Ovary (tissue), 10 donors: ENCODE data around the gene ELP5. TPM values are rescaled to one million over a fixed set of nuclear protein-coding genes. Genes with fewer than 3 reads are reported as not detected.

Experiments used
- DNase-seq, 5 donors: peaks; one replicate each; pipeline ENCODE4 v3.0.0-alpha.2; 2019 to 2020
- H3K27ac ChIP-seq, 2 donors: fragments of 200-600 bp; one replicate each; pipeline versions ENCODE4 v1.5.1 to v1.8.0; 2019 to 2022
- H3K27me3 ChIP-seq: fragments of 200-600 bp; one replicate; pipeline ENCODE4 v1.8.0; 2022
- H3K36me3 ChIP-seq: fragments of 200-600 bp; sonication (generic); one replicate; pipeline ENCODE4 v1.5.1; 2019
- H3K4me1 ChIP-seq: one replicate; pipeline ENCODE4 v1.8.1; 2013; ENCODE audit warnings: mild to moderate bottlenecking, moderate library complexity; ENCODE audit not compliant: insufficient read depth
- H3K4me3 ChIP-seq: fragments of 200-600 bp; sonication (generic); one replicate; pipeline ENCODE4 v1.5.1; 2017
- H3K9me3 ChIP-seq, 2 donors: fragments of 200-600 bp in 1 of 2; sonication (generic) in 1 of 2; one replicate each; pipeline versions ENCODE4 v1.5.1 to v1.8.1; 2013 to 2019; ENCODE audit warnings: mild to moderate bottlenecking in 1 of 2, moderate library complexity in 1 of 2
- EP300 ChIP-seq: sonication (generic); formaldehyde crosslinking; IDR thresholded peaks from one replicate; pipeline ENCODE4 v1.6.1; 2017; ENCODE audit warnings: antibody characterized with exemption
- POLR2A ChIP-seq: fragments of 450-650 bp; IDR thresholded peaks from one replicate; pipeline ENCODE4 v1.6.1; 2017; ENCODE audit warnings: antibody characterized with exemption, mild to moderate bottlenecking, moderate library complexity
- WGBS, 3 donors: extraction: QIAGEN DNeasy Blood & Tissue Kit in 1 of 3; methylation state at CpG; one replicate each; pipeline versions ENCODE4 v1.1.5 to v1.1.7; 2013 to 2017; 5-methylcytosine and 5-hydroxymethylcytosine counted together
- intact Hi-C, 4 donors: fragments of 100-400 bp; cut with DNase I; formaldehyde crosslinking; loops; one replicate each; pipeline versions ENCODE4 v1.11.0 to v1.15.1; 2022 to 2023
- long read RNA-seq, 3 donors: library from polyadenylated mRNA in 2 of 3; unstranded in 2 of 3; transcript quantifications; one replicate each; pipeline ENCODE4 v2.0.0 and lab custom pipeline, GENCODE V29; 2021 to 2026
- polyA plus RNA-seq, 2 donors: library from polyadenylated mRNA; stranded (reverse); fragments of 200-250 nt in 1 of 2; fragments of 350-450 nt in 1 of 2; fragmentation: Illumina TruSeq in 1 of 2; extraction: RNeasy Lipid Tissue Mini Kit (QIAGEN cat#74804) in 1 of 2; gene quantifications; one replicate each; pipeline ENCODE4 v1.2.3, GENCODE V29; 2013 to 2014
- total RNA-seq, 7 donors: library from RNA; depleted of rRNA in 2 of 7; stranded (reverse); fragments of >200 nt in 2 of 7; fragmentation: NEBNext Ultra II Directional in 3 of 7; extraction: Animal tissue kit (Norgen Biotek cat#: 25700) in 3 of 7; gene quantifications; one replicate each; pipeline versions ENCODE4 v1.1.0 to v1.2.4, GENCODE V29; 2016 to 2023
- TF ChIP-seq, protein P1 (sequence below), 3 donors: fragments of 450-650 bp in 2 of 3; fragments of 200-600 bp in 1 of 3; IDR thresholded peaks; one replicate each; pipeline versions ENCODE4 v1.5.1 to v1.8.0; 2016 to 2022; ENCODE audit warnings: antibody characterized with exemption in 3 of 3, mild to moderate bottlenecking in 1 of 3
- donor health status: DM: no; HTN: no; CAD: no; lungs with moderate emphysema.
- donor health status: DM: no; HTN: no; CAD: no.
- donor health status: Bipolar disorder and iron deficiency.
- donor health status: DM: yes; HTN: yes; CAD: no.
- donor health status: DM: no; HTN: no; CAD: no.
- donor health status: DM: yes; HTN: yes; CAD: no.

ELP5 gene, protein sequence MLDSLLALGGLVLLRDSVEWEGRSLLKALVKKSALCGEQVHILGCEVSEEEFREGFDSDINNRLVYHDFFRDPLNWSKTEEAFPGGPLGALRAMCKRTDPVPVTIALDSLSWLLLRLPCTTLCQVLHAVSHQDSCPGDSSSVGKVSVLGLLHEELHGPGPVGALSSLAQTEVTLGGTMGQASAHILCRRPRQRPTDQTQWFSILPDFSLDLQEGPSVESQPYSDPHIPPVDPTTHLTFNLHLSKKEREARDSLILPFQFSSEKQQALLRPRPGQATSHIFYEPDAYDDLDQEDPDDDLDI
- total RNA-seq (10 to 100 TPM; 18.7 to 55.7 (median 40.6) TPM), polyA plus RNA-seq (10 to 100 TPM; 35.1 to 56.0 TPM)
- long read RNA-seq, donor 1, transcript ELP5-214 (6 exons, 2,209 nt) = major isoform, 27 of 66 reads
- long read RNA-seq, donor 1, transcript ELP5-210 (4 exons, 687 nt) = minor isoform, 12 of 66 reads
- long read RNA-seq, donor 1, transcript ELP5-204 (8 exons, 1,423 nt) = minor isoform, 15 of 66 reads
- long read RNA-seq, donor 1, partial matches to known transcripts = 3 of 66 reads
- long read RNA-seq, donor 1, other reads (novel, unspliced or antisense) = 6 of 66 reads
- long read RNA-seq, donor 2, transcript ELP5-210 (4 exons, 687 nt) = minor isoform, 13 of 45 reads
- long read RNA-seq, donor 2, transcript ELP5-204 (8 exons, 1,423 nt) = major isoform, 16 of 45 reads
- long read RNA-seq, donor 2, transcript ELP5-212 (5 exons, 671 nt) = minor isoform, 6 of 45 reads
- long read RNA-seq, donor 2, partial matches to known transcripts = 0 of 45 reads
- long read RNA-seq, donor 2, other reads (novel, unspliced or antisense) = 0 of 45 reads
- long read RNA-seq, donor 3, transcript ELP5-204 (8 exons, 1,423 nt) = minor isoform, 9 of 41 reads
- long read RNA-seq, donor 3, transcript ELP5-210 (4 exons, 687 nt) = major isoform, 16 of 41 reads
- long read RNA-seq, donor 3, transcript ELP5-214 (6 exons, 2,209 nt) = minor isoform, 11 of 41 reads
- long read RNA-seq, donor 3, partial matches to known transcripts = 1 of 41 reads
- long read RNA-seq, donor 3, other reads (novel, unspliced or antisense) = 3 of 41 reads

DNA sequence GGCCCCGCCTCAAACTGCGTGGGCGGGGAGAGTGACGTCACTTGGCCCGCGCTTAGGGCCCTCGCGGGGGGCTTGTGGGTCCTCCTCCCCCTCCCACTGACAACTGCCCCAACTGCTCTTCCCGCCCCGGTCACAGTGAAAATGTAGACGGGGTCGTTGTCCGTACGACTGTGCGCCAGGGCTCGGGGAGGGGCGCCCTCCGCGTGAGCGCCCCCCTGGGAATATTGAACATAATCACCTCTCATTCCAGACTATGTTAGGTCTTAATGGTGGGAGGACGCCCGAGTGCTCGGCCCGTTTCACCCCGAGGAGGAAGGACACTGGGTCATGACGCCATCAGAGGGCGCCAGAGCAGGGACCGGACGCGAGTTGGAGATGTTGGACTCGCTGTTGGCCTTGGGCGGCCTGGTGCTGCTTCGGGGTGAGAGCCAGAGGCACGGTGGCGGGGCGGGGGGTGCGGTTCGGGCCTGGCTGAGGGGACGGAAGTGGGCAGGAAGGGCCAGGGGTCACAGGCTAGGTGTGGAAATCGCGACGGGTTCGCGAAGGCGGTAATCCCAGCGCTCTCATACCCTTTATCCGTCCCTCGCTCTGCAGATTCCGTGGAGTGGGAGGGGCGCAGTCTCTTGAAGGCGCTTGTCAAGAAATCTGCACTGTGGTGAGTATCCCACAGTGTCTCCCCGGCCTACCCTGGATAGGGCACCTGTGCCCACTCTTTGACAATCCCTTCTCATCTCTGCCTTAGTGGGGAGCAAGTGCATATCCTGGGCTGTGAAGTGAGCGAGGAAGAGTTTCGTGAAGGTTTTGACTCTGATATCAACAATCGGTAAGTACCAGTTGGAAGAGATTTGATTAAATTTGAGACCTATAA, at the start of gene ELP5:
Gene ELP5, plus strand, starts transcription at position 40 of the 868 bp plus-strand sequence. Its CDS starts 336 bp downstream, at position 376.
- Histone ChIP-seq H3K36me3 (no peaks in the 10 kb centered on the region), H3K9me3 (no peaks in the 10 kb centered on the region), H3K27ac (peak within 1 kb of the TSS; percentile 82 to 98), H3K4me1 (peaks cover 9% of the 10 kb centered on the region), H3K4me3 (peak within 1 kb of the TSS; percentile 96), H3K27me3 (no peaks in the 10 kb centered on the region)
- WGBS, 3 donors = 1% methylated on average over 54 to 55 of the region's 55 CpGs
- TF ChIP-seq POLR2A (peak; percentile 51), EP300 (no peak)
- TF ChIP-seq, protein P1, sequence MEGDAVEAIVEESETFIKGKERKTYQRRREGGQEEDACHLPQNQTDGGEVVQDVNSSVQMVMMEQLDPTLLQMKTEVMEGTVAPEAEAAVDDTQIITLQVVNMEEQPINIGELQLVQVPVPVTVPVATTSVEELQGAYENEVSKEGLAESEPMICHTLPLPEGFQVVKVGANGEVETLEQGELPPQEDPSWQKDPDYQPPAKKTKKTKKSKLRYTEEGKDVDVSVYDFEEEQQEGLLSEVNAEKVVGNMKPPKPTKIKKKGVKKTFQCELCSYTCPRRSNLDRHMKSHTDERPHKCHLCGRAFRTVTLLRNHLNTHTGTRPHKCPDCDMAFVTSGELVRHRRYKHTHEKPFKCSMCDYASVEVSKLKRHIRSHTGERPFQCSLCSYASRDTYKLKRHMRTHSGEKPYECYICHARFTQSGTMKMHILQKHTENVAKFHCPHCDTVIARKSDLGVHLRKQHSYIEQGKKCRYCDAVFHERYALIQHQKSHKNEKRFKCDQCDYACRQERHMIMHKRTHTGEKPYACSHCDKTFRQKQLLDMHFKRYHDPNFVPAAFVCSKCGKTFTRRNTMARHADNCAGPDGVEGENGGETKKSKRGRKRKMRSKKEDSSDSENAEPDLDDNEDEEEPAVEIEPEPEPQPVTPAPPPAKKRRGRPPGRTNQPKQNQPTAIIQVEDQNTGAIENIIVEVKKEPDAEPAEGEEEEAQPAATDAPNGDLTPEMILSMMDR (IDR thresholded peaks at IDR 0.05) = peak in 1 of 3 donors; percentile 55
- intact Hi-C loops = no loop called here
- peak; percentile 95 to 97 (median 96) for DNase-seq

DNA sequence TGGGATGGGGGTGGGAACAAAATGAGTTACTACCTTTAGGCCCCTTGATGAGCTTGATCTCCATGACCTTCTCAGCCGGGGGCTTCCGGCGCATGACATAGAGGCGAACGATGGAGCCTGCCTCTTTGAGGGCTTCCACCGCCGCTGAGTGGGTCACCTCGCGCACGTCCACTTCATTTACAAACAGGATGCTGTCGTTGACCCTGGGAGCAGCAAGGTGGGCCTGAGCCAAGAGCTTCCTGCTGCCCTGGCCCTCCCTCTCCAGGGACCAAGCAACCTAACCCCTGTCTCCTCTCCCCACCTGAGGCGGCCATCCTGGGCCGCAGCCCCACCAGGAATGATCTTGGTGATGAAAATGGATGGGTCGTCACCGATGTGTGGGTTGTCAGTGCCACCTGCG, 48.6 kb upstream of the ELP5 start:
- no peaks in the 10 kb centered on the region for H3K36me3 ChIP-seq
- H3K27me3 ChIP-seq = no peaks in the 10 kb centered on the region
- TF ChIP-seq, protein P1 (IDR thresholded peaks at IDR 0.05) = no peak
- TF ChIP-seq EP300 = no peak
- no peak for TF ChIP-seq POLR2A
- WGBS, 3 donors = 82 to 88% (median 85%) methylated on average over 15 to 16 of the region's 16 CpGs
- H3K4me3 ChIP-seq = no peak overlapping the region
- H3K9me3 ChIP-seq = no peaks in the 10 kb centered on the region
- no peak overlapping the region for H3K27ac ChIP-seq
- intact Hi-C loops = no loop called here
- peaks cover 10% of the 10 kb centered on the region for H3K4me1 ChIP-seq
- DNase-seq = peak in 3 of 5 donors; percentile 49 to 54 (median 52)

DNA sequence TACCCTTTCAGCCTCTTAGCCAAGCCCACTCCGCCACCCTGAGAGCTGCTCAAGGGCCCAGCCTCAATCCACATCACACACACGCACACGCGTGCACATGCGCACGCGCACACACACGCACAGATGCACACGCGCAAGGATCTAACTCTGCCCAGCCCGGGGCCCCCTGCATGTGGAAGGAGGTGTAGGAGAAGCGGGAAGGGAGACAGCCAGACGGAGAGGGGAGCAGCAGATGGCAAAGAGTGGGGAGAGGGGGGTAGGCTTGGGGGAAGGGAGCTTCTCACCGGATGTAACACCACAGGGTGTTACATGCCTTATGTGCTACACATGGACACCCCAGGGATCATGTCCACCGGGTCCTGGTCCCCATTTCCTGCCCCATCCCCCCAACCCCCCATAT, 47.7 kb upstream of the ELP5 start:
- WGBS, 3 donors = 63 to 70% (median 65%) methylated on average over 15 of the region's 15 CpGs
- no peak for TF ChIP-seq POLR2A
- TF ChIP-seq, protein P1 (IDR thresholded peaks at IDR 0.05) = no peak
- TF ChIP-seq EP300 = no peak
- intact Hi-C loops = no loop called here
- Histone ChIP-seq H3K4me1 (peaks cover 10% of the 10 kb centered on the region), H3K27me3 (no peaks in the 10 kb centered on the region), H3K9me3 (no peaks in the 10 kb centered on the region), H3K4me3 (peak overlapping the region; percentile 33), H3K36me3 (no peaks in the 10 kb centered on the region), H3K27ac (peak overlapping the region; percentile 4 to 78)
- DNase-seq = peak in 3 of 5 donors; percentile 31 to 61 (median 60)
